HTR-8/SVneo (cell line): ENCODE measurements around the gene FMN2.

Experiments
- DNase-seq: peaks from one replicate; pipeline ENCODE4 v3.0.0; 2011; ENCODE audit warnings: low spot score, mixed read lengths; ENCODE audit not compliant: insufficient read length
- FAIRE-seq: peaks from 2 replicates; lab custom pipeline; 2011; peaks lifted over from hg19 to GRCh38; lab: Jason Lieb, UNC

The FMN2 gene

GRCh38 chr1:240094041-240094722, 2.5 kb downstream of the FMN2 start:
- peak; percentile 72 for FAIRE-seq
- no peak for DNase-seq

- FAIRE-seq, result no peak
Measured at GRCh38 chr1:240096974-240097373, 5.3 kb downstream of the FMN2 start.

GRCh38 chr1:240098534-240098933, 6.9 kb downstream of the FMN2 start:
- DNase-seq (no peak), FAIRE-seq (no peak)

More at GRCh38 chr1:240096974-240097373, 5.3 kb downstream of the FMN2 start:
- no peak for DNase-seq

- DNase-seq, result no peak
- FAIRE-seq, result no peak
Measured at GRCh38 chr1:240099329-240099728, 7.6 kb downstream of the FMN2 start.

GRCh38 chr1:240099748-240100147, 8.1 kb downstream of the FMN2 start:
- DNase-seq (no peak), FAIRE-seq (peak; percentile 57)

- no peak for DNase-seq
- FAIRE-seq, result no peak
Measured at GRCh38 chr1:240100371-240100934, 8.8 kb downstream of the FMN2 start.

GRCh38 chr1:240101306-240101705, 9.6 kb downstream of the FMN2 start:
- peak; percentile 91 for FAIRE-seq

GRCh38 chr1:240101737-240102136, 10.1 kb downstream of the FMN2 start:
- FAIRE-seq, result no peak

More at GRCh38 chr1:240101306-240101705, 9.6 kb downstream of the FMN2 start:
- DNase-seq, result no peak

GRCh38 chr1:240104672-240105071, 13.0 kb downstream of the FMN2 start:
- DNase-seq (no peak), FAIRE-seq (no peak)

More at GRCh38 chr1:240101737-240102136, 10.1 kb downstream of the FMN2 start:
- DNase-seq, result no peak

- FAIRE-seq, result peak; percentile 77
- DNase-seq, result peak; percentile 67
Measured at GRCh38 chr1:240107058-240107684, 15.5 kb downstream of the FMN2 start.

GRCh38 chr1:240109130-240109529, 17.4 kb downstream of the FMN2 start:
- FAIRE-seq, result peak; percentile 60
- no peak for DNase-seq

- FAIRE-seq, result no peak
- DNase-seq, result no peak
Measured at GRCh38 chr1:240109920-240110636, 18.4 kb downstream of the FMN2 start.

- no peak for FAIRE-seq
- no peak for DNase-seq
Measured at GRCh38 chr1:240111558-240111957, 19.9 kb downstream of the FMN2 start.

- DNase-seq, result no peak
- no peak for FAIRE-seq
Measured at GRCh38 chr1:240114222-240114621, 22.5 kb downstream of the FMN2 start.

- DNase-seq, result no peak
- no peak for FAIRE-seq
Measured at GRCh38 chr1:240115831-240116230, 24.1 kb downstream of the FMN2 start.

- DNase-seq (no peak), FAIRE-seq (peak; percentile 74)
Measured at GRCh38 chr1:240116831-240117769, 25.4 kb downstream of the FMN2 start.

GRCh38 chr1:240117930-240118329, 26.2 kb downstream of the FMN2 start:
- DNase-seq, result no peak
- FAIRE-seq, result peak; percentile 13

GRCh38 chr1:240122639-240123613, 31.2 kb downstream of the FMN2 start:
- FAIRE-seq (no peak), DNase-seq (no peak)

GRCh38 chr1:240126821-240127220, 35.1 kb downstream of the FMN2 start:
- no peak for DNase-seq
- FAIRE-seq, result no peak
